GOT3 (cell line): Measurements from ENCODE around the gene EHBP1L1.

Experiments
- DNase-seq: peaks from one replicate; lab custom pipeline; 2025; ENCODE audit warnings: mixed read lengths; lab: John Stamatoyannopoulos, UW

EHBP1L1 gene

DNA sequence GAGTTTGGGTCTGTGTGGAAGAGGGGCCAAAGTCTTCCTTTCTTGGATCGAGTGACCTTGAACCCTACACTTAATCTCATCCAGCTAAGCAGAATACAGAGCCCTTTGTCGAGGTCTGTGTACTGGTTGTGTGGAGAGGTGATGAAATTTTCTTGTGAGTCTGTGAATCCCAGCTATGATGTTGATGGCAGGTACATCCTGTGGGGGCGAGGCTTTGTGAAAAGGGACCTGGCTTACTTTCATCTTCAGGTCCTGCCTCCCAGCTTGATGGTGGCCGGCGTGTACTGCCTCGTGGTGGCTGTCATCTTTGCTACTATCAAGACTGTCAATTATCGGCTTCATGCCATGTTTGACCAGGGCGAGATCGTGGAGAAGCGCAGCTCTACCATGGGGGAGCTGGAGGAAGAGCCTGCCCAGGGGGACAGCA, 40.7 kb downstream of the EHBP1L1 start:
- DNase-seq = no peak

DNA sequence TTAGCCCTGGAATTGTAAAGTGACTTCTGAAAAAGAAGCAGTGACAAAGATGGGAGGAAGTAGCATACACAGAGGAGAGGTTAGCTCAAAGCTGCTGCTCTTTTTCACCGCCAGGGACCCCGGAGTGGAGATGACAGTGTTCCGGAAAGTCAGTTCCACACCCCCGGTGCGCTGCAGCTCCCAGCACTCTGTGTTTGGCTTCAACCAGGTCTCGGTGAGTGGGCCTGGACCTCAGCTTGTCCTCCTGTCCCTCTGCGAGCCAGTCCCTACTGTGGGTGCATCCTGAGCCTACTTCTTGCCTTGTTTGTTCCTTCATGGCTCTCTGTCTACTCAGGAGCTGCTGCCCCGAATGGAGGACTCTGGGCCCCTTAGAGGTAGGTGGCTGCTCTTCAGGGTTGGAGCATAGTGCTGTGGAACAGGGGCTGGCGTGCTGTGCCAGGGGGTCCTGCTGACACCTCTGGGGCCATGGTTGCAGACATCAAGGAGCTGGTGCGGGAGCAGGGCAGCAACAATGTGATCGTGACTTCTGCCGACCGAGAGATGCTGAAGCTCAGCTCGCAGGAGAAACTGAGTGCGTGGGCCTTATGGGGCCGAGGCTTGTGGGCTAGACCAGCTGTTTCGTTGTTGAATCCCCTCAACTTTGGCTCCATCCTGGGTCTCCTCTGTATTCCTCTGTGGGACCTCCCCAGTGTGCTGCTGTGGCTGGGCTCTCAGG, 41.4 kb downstream of the EHBP1L1 start:
- DNase-seq = no peak

DNA sequence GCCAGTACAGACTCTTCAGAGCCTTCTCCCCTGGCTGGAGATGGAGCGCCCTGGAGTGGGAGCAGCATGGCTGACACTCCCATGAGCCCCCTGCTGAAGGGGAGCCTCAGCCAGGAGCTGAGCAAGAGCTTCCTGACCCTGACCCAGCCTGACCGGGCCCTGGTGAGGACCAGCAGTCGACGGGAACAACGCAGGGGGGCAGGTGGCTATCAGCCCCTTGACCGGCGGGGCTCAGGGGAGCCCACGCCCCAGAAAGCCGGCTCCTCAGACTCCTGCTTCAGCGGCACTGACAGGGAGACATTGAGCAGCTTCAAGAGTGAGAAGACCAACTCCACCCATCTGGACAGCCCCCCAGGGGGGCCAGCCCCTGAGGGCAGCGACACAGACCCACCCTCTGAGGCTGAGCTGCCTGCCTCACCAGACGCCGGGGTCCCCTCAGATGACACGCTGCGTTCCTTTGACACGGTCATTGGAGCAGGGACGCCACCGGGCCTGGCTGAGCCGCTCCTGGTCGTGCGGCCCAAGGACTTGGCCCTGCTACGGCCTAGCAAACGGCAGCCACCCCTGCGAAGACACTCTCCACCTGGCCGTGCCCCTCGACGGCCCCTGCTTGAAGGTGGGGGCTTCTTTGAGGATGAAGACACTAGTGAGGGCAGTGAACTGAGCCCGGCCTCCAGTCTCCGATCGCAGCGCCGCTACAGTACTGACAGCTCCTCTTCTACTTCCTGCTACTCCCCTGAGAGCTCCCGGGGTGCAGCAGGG, 42.3 kb downstream of the EHBP1L1 start:
- DNase-seq = no peak

GRCh38 chr11:65618763-65619162, 42.9 kb downstream of the EHBP1L1 start:
- DNase-seq = no peak

- DNase-seq = no peak
Measured at GRCh38 chr11:65619281-65619928, 43.6 kb downstream of the EHBP1L1 start.

DNA sequence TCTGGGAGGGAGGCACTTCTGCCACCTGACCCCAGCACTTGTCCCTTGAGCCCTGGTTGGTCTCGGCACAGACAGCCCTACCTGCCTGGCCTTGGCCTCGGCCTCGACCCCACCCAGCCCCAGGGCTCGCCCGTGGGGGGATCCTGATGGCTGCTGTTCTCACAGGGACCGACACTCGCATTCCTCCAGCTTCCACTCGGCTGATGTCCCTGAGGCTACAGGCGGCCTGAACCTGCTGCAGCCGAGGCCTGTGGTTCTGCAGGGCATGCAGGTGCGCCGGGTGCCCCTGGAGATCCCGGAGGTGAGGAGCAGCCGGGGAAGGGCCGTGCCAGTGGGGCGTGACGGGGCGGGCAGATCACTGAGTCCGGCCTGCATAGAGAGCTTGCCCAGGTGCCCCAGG, 44.8 kb downstream of the EHBP1L1 start:
- DNase-seq = no peak

DNA sequence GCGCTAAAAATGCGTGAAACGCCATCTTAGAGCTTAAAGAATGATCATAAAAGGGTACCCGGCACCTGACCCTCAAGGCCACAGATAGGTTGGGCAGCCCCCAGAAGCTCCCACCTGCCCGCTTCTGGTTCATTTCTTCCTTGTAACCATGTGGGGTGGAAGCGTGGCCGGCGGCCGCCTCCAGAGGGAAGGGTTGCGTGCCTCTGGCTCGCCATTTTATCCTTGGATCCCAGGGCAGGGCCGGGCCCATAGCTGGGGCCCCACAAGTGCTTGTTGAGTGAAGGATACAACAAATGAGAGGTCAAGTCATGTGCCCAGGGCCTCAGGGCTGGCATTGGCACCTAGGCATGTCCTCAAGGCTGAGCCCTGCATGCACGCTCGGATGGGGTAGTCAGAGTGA, 45.6 kb downstream of the EHBP1L1 start:
- DNase-seq = no peak

DNA sequence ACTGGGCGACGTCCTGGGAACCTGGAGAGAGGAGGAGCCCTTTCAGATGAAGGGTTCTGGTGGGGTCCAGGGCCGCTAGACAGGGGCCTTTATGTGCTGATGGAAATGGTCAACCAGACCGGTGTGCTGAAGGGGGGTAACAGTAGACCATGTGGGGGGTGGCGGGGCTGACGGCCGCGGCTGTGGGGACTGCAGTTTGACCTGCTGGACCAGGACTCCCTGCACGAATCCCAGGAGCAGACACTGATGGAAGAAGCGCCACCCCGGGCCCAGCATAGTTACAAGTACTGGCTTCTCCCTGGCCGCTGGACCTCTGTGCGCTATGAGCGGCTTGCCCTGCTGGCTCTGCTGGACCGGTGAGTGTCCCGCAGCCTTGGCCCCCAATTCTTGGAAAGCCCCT, 46.2 kb downstream of the EHBP1L1 start:
- no peak for DNase-seq

DNA sequence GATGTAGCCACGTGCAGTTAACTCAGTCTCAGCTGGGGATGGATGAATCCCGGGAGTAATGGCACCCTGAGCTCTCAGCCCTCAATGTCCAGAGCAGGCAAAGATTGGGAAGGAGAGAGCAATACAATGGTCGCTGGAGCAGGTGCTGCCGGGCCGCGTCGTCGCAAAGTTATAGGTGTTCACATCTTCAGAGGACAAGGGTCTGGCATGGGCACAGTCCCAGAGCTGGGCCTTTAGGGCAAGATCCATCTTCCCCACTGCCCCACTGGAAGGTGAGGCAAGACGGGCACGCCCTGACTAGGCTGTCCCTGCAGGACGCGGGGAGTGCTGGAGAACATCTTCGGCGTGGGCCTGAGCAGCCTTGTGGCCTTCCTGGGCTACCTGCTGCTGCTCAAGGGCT, 47.3 kb downstream of the EHBP1L1 start:
- DNase-seq = no peak

DNA sequence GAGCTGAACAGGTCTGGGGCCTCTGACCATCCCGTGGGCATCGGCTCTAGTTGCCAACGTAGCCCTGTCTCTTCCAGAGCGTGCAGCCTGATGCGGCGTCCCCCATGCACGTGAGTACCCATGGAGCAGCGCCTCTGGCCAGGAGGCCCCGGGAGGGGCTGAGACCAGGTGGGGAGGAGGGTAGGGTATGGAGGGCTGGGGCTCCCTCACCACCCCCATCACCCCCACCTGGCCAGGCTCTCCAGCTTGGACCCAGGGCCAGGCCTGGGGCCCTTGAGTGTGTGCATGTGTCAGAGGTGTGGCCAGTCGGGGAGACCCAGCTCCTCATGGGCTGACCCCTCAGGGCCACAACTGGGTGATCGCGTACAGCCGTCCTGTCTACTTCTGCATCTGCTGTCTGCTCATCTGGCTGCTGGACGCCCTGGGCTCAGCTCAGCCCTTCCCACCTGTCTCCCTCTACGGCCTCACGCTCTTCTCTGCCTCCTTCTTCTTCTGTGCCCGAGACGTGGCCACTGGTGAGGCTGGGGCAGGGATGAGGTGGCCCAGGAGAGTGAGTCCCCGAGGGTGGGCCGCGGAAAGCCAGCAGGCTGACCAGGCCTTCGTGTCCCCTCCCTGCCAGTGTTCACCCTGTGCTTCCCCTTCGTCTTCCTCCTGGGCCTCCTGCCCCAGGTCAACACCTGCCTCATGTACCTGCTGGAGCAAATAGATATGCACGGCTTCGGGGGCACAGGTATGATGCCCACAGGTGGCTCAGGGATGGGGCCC, 48.2 kb downstream of the EHBP1L1 start:
- DNase-seq = no peak

GRCh38 chr11:65624931-65625627, 49.2 kb downstream of the EHBP1L1 start:
- DNase-seq = no peak

GRCh38 chr11:65625628-65626342, 49.9 kb downstream of the EHBP1L1 start:
- DNase-seq = no peak

DNA sequence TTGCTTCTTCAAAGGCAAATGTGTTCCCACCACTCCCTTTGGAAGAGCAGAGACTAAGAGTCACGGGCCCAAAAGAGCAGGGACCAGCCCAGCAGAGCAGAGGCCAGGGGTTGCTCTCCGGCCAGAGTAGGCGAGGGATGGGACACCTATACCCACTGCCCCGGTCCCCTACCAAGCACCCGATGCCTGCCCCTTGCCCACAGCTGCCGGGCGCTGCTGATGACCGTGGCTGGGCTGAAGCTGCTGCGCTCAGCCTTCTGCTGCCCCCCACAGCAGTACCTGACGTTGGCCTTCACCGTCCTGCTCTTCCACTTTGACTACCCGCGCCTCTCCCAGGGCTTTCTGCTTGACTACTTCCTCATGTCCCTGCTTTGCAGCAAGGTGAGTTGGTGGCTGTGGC, 51.3 kb downstream of the EHBP1L1 start:
- DNase-seq = no peak

DNA sequence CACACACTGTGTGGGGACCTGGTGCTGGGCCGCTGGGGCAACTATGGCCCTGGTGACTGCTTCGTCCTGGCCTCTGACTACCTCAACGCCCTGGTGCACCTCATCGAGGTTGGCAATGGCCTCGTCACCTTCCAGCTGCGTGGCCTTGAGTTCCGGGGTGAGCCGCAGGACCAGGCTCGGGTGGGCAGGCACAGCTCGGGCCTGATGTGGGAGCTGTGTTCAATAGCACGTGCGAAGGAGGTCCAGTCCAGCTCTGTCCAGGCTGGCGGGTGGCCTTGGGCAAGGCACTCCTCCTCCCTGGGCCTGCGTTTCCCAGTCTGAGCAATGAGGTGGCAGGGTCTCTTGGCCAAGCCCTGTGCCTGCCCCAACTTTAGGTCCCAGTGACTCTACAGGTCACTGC, 53.7 kb downstream of the EHBP1L1 start:
- no peak for DNase-seq

- DNase-seq = no peak
Measured at GRCh38 chr11:65630215-65630614, 54.4 kb downstream of the EHBP1L1 start.

DNA sequence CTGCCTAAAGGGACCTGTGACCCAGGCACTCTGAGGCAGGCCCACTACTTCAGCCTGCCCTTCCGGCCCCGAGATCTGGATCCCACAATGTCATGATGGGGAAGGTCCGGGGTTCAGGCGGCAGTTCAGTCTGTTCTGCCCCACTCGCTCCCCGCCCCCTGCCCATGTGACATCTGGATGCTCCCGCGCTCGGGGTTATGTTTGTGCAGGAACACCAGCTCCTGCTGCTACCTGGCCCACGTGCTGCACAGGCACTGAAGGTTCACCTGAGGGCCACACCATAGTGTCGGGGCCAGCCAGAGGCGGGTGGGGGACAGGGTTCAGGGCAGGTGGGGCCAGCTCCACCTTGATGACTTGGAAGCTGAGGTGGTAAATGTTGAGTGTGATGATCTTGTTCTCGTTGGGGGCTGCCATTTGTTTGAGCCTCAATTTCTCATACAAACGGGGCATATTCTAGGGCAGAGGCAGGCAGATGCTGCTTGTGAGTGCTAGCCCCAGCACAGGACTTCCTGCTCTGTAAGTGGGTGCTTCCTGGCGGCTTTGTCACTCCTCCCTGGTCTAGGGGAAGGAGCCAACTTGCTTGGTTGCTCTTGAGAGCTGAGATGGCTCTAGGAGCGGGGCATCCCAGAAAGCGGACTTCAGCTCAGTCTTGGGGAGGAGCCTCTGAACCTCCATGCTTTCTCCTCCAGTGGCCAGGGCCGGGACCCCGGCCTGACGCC, 57.7 kb downstream of the EHBP1L1 start:
- DNase-seq = no peak

GRCh38 chr11:65634109-65634436, 58.2 kb downstream of the EHBP1L1 start:
- DNase-seq = no peak

GRCh38 chr11:65634440-65634839, 58.6 kb downstream of the EHBP1L1 start:
- no peak for DNase-seq

DNA sequence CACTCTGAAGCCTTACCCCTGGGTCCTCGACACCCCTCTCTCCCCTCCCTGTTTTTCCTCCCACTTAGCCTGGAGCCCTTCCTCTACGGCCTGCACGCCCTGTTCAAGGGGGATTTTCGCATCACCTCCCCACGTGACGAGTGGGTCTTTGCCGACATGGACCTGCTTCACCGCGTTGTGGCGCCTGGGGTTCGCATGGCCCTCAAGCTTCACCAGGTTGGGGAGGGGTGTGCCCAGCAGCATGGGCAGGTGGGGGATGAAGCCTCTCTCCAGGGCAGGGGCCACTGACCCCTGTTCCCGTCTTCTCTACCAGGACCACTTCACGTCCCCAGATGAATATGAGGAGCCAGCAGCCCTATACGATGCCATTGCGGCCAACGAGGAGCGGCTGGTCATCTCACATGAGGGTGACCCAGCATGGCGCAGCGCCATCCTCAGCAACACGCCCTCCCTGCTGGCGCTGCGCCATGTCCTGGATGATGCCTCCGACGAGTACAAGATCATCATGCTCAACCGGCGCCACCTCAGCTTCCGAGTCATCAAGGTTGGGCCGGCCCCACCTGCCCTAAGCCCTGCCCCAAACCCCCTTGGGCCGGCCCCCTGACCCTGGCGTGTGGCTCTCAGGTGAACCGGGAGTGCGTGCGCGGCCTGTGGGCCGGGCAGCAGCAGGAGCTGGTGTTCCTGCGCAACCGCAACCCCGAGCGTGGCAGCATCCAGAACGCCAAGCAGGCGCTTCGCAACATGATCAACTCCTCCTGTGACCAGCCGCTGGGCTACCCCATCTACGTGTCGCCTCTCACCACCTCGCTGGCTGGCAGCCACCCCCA, 59.3 kb downstream of the EHBP1L1 start:
- DNase-seq = no peak
